Endothelial cell of umbilical vein (primary cell): Measurements from ENCODE around the gene DEK. TPM values are rescaled to one million over a fixed set of nuclear protein-coding genes. Genes with fewer than 3 reads are reported as not detected.
"Not testable (repeated sequence)": the region's sequence is repeated elsewhere in the genome, so short reads cannot be mapped to it uniquely, and the experiment has no call there.

Experiments used
- BruUV-seq: library from RNA; stranded (reverse); fragments of 400-500 nt; replicated peaks from 2 replicates; lab custom pipeline; 2021; lab: Mats Ljungman, UMichigan
- CTCF ChIA-PET: fragments of 300-600, 350-600 bp; sonication (Branson Sonifier 250); formaldehyde crosslinking; loops from one replicate; lab custom pipeline; 2021; ENCODE audit warnings: antibody characterized with exemption, inconsistent platforms; lab: Charles Lee
- POLR2A ChIA-PET: fragments of 300-600, 350-600 bp; sonication (Branson Sonifier 250); formaldehyde crosslinking; loops from one replicate; lab custom pipeline; 2021; ENCODE audit warnings: antibody characterized with exemption, inconsistent platforms; lab: Charles Lee
- DNase-seq: peaks from one replicate; pipeline ENCODE4 v3.0.0-alpha.2; 2011; ENCODE audit warnings: low read depth, low spot score
- FAIRE-seq: peaks from 2 replicates; lab custom pipeline; 2011; peaks lifted over from hg19 to GRCh38; lab: Jason Lieb, UNC
- H2AFZ ChIP-seq: 2 replicates; pipeline ENCODE4 v1.6.0; 2012; ENCODE audit warnings: low read depth, low read length, control low read depth, inconsistent platforms
- H3K27ac ChIP-seq: 2 replicates; pipeline ENCODE4 v1.5.1; 2011; ENCODE audit warnings: low read depth, mild to moderate bottlenecking, control low read depth, low read length, moderate library complexity; ENCODE audit not compliant: insufficient read depth
- H3K27me3 ChIP-seq, 2 experiments: 2 replicates each; pipeline versions ENCODE4 v1.6.0 to v1.6.1; 2011; ENCODE audit warnings: low read length in 2 of 2, mixed read lengths in 1 of 2; ENCODE audit not compliant: control insufficient read depth in 2 of 2, insufficient read depth in 2 of 2
- H3K36me3 ChIP-seq, 2 experiments: 2 replicates in 1 of 2; 3 replicates in 1 of 2; pipeline ENCODE4 v1.5.1; 2011; ENCODE audit warnings: low read length in 2 of 2, mild to moderate bottlenecking in 1 of 2, moderate library complexity in 1 of 2; ENCODE audit not compliant: control insufficient read depth in 2 of 2, insufficient read depth in 2 of 2; ENCODE audit errors: extremely low read depth in 1 of 2
- H3K4me1 ChIP-seq: 3 replicates; pipeline ENCODE4 v1.5.1; 2011; ENCODE audit warnings: mild to moderate bottlenecking, low read length; ENCODE audit not compliant: control insufficient read depth, insufficient read depth; ENCODE audit errors: extremely low read depth
- H3K4me2 ChIP-seq: 2 replicates; pipeline ENCODE4 v1.6.1; 2011; ENCODE audit warnings: low read length, control low read depth, mixed read lengths; ENCODE audit not compliant: insufficient read depth
- H3K4me3 ChIP-seq, 3 experiments: fragments of 200-600 bp in 1 of 3; sonication (generic), shearing (Covaris generic) in 1 of 3; replicated peaks in 1 of 3; 2 replicates each; pipeline ENCODE4 v1.5.1; 2011 to 2016; ENCODE audit warnings: control low read depth in 3 of 3, low read length in 3 of 3, mild to moderate bottlenecking in 2 of 3, inconsistent platforms in 1 of 3, low read depth in 1 of 3, moderate library complexity in 1 of 3; ENCODE audit not compliant: insufficient read depth in 1 of 3
- H3K79me2 ChIP-seq: 2 replicates; pipeline ENCODE4 v1.6.0; 2012; ENCODE audit warnings: low read length, inconsistent platforms; ENCODE audit not compliant: control insufficient read depth, insufficient read depth
- H3K9ac ChIP-seq: replicated peaks from 2 replicates; pipeline ENCODE3; 2011; ENCODE audit warnings: low read length, control low read depth; ENCODE audit not compliant: insufficient read depth; ENCODE audit errors: extremely low read depth
- H3K9me1 ChIP-seq: replicated peaks from 3 replicates; pipeline ENCODE4 v1.6.0; 2011; ENCODE audit warnings: mild to moderate bottlenecking, low read length; ENCODE audit not compliant: control insufficient read depth, insufficient read depth; ENCODE audit errors: extremely low read depth
- H3K9me3 ChIP-seq: replicated peaks from 2 replicates; pipeline ENCODE4 v1.5.1; 2012; ENCODE audit warnings: low read length, inconsistent platforms; ENCODE audit not compliant: control insufficient read depth, insufficient read depth
- H4K20me1 ChIP-seq: replicated peaks from 2 replicates; pipeline ENCODE3; 2011; ENCODE audit warnings: mild to moderate bottlenecking, low read length; ENCODE audit not compliant: control insufficient read depth, insufficient read depth; ENCODE audit errors: extremely low read depth
- CTCF ChIP-seq, 2 donors: IDR thresholded peaks; 1 replicate in 1 of 2; 2 replicates in 1 of 2; pipeline ENCODE4 v1.5.1; 2011; ENCODE audit warnings: low read length in 2 of 2, mild to moderate bottlenecking in 2 of 2, moderate library complexity in 2 of 2, control low read depth in 1 of 2, inconsistent platforms in 1 of 2, low read depth in 1 of 2; ENCODE audit not compliant: insufficient read depth in 1 of 2; ENCODE audit errors: extremely low read depth in 1 of 2
- EZH2 ChIP-seq: IDR thresholded peaks from 2 replicates; pipeline ENCODE4 v1.6.1; 2012; ENCODE audit warnings: borderline replicate concordance, low read depth, mild to moderate bottlenecking, moderate library complexity, low read length, inconsistent platforms; ENCODE audit not compliant: severe bottlenecking
- FOS ChIP-seq: IDR thresholded peaks from 2 replicates; pipeline ENCODE4 v1.6.1; 2011; ENCODE audit warnings: mild to moderate bottlenecking, low read length, moderate library complexity, borderline replicate concordance; ENCODE audit not compliant: insufficient read depth
- MYC ChIP-seq: IDR thresholded peaks from one replicate; pipeline ENCODE4 v1.6.1; 2011; ENCODE audit warnings: mild to moderate bottlenecking, low read depth, low read length
- POLR2A ChIP-seq: IDR thresholded peaks from 2 replicates; pipeline ENCODE4 v1.6.1; 2012; ENCODE audit warnings: low read depth, mild to moderate bottlenecking, control low read depth, low read length
- POLR2AphosphoS5 ChIP-seq: IDR thresholded peaks from 2 replicates; pipeline ENCODE4 v1.6.1; 2012; ENCODE audit warnings: low read depth, mild to moderate bottlenecking, control low read depth, low read length, moderate library complexity; ENCODE audit not compliant: insufficient read depth
- dilution Hi-C: fragments of 300-500 bp; cut with MboI; formaldehyde crosslinking; loops from one replicate; pipeline ENCODE4 v1.15.0; 2019; ENCODE audit warnings: low sequenced_read_pairs; ENCODE audit not compliant: extremely low pct_ligation_motif_present
- intact Hi-C: fragments of 100-400 bp; cut with micrococcal nuclease; formaldehyde crosslinking; loops from one replicate; pipeline ENCODE4 v1.10.0; 2022
- polyA plus RNA-seq, 4 experiments: library from polyadenylated mRNA; depleted of rRNA in 3 of 4; stranded (reverse) in 3 of 4; unstranded in 1 of 4; fragments of >200 nt; gene quantifications; 2 replicates each; pipeline versions ENCODE4 v1.2.1 to v1.2.3, GENCODE V29; 2011 to 2012; ENCODE audit warnings: missing spikeins in 1 of 4
- total RNA-seq: library from RNA; stranded (reverse); gene quantifications from 2 replicates; pipeline ENCODE4 v1.2.3, GENCODE V29; 2021
- TF ChIP-seq, protein P1 (sequence below): IDR thresholded peaks from 2 replicates; pipeline ENCODE4 v1.6.1; 2011; ENCODE audit not compliant: insufficient read depth, insufficient read length

Gene DEK
- total and polyA plus RNA-seq, 2 donors (not counting 3 experiments of a cell fraction or from before 2014, with no cell fraction given): 19.0 to 120 TPM

DNA sequence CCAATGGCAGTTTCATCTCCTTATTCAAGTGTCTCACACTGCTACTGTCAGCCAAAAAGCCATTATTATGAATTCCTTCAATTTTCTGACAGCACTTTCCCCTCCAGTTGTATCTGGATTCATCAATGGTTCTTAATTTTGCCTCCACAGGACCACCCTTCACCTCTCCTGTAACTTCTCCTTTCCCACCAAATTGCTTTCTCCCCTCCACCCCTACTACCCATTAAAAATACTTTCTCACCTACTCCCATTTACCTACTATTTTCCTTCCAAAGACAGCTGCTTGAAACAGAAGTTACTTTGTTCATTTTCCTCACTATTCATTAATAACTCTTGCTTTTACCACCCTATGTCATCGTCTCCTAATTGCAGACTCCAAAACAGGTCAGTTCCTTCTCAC lies 29.8 kb downstream of the DEK start:
- no peak for DNase-seq
- no TSS peak for BruUV-seq
- no peak for FAIRE-seq
- H3K27ac ChIP-seq: no peak overlapping the region
- H3K36me3 ChIP-seq: peaks cover 2 to 18% of the 10 kb centered on the region in 2 experiments
- H3K9me3 ChIP-seq: no peaks in the 10 kb centered on the region
- TF ChIP-seq CTCF (IDR thresholded peaks at IDR 0.05; ENCODE audit: extremely low read depth in 1 of 2, insufficient read depth in 1 of 2, low read depth in 1 of 2, low read length in 2 of 2): no peak
- TF ChIP-seq MYC: no peak
- TF ChIP-seq EZH2: no peak
- TF ChIP-seq FOS: no peak
- no peak for TF ChIP-seq POLR2AphosphoS5
- no peak for TF ChIP-seq POLR2A
- TF ChIP-seq, protein P1, sequence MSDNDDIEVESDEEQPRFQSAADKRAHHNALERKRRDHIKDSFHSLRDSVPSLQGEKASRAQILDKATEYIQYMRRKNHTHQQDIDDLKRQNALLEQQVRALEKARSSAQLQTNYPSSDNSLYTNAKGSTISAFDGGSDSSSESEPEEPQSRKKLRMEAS: no peak
- no peak overlapping the region for H3K4me2 ChIP-seq
- dilution Hi-C loops: no loop called here
- H3K79me2 ChIP-seq: peaks cover 41% of the 10 kb centered on the region
- H3K9me1 ChIP-seq: no peaks in the 10 kb centered on the region
- no peaks in the 10 kb centered on the region for H3K27me3 ChIP-seq
- no peak overlapping the region for H3K9ac ChIP-seq
- ChIA-PET CTCF (no interaction called here), POLR2A (no interaction called here)
- peaks cover 5% of the 10 kb centered on the region for H3K4me1 ChIP-seq
- no peak overlapping the region for H2AFZ ChIP-seq
- intact Hi-C loops: no loop called here
- H3K4me3 ChIP-seq: no peak overlapping the region
- no peaks in the 10 kb centered on the region for H4K20me1 ChIP-seq

- DNase-seq, dilution Hi-C loops, H3K4me2 ChIP-seq, FAIRE-seq, H3K9ac ChIP-seq, H4K20me1 ChIP-seq, BruUV-seq, H3K9me1 ChIP-seq, intact Hi-C loops, H3K27ac ChIP-seq, H3K4me1 ChIP-seq, H3K9me3 ChIP-seq, POLR2A ChIA-PET, CTCF ChIA-PET, H2AFZ ChIP-seq, H3K4me3 ChIP-seq, H3K27me3 ChIP-seq: not testable (repeated sequence)
- peaks cover 37% of the 10 kb centered on the region for H3K79me2 ChIP-seq
- peaks cover 4 to 18% of the 10 kb centered on the region in 2 experiments for H3K36me3 ChIP-seq
Observed at GRCh38 chr6:18233770-18234169, 30.6 kb downstream of the DEK start.

- H3K27me3 ChIP-seq, H3K9ac ChIP-seq, H3K9me3 ChIP-seq, intact Hi-C loops, H3K27ac ChIP-seq, H3K4me2 ChIP-seq, CTCF ChIA-PET, POLR2A ChIA-PET, FAIRE-seq, H3K9me1 ChIP-seq, DNase-seq, H3K4me1 ChIP-seq, H4K20me1 ChIP-seq, H2AFZ ChIP-seq, H3K4me3 ChIP-seq, BruUV-seq, dilution Hi-C loops: not testable (repeated sequence)
- H3K36me3 ChIP-seq: peaks cover 5 to 15% of the 10 kb centered on the region in 2 experiments
- H3K79me2 ChIP-seq: peaks cover 34% of the 10 kb centered on the region
Observed at GRCh38 chr6:18231856-18232255, 32.5 kb downstream of the DEK start.
